Measurements from ENCODE around the gene MTRR. TPM values are rescaled to one million over a fixed set of nuclear protein-coding genes. Genes with fewer than 3 reads are reported as not detected.

The MTRR gene
- total and polyA plus RNA-seq, 9 of the 15 experiments (the other 6 are each of a cell fraction or from before 2014, with no cell fraction given) = 39.3 to 84.6 (median 66.2) TPM

- Histone ChIP-seq H2AFZ (ENCODE audit: low read depth, low read length) (no peak overlapping the region), H3K27me3 (ENCODE audit: control insufficient read depth in 2 of 2, insufficient read depth in 2 of 2, low read length in 2 of 2) (no peaks in the 10 kb centered on the region), H3K4me2 (ENCODE audit: insufficient read depth, low read length) (no peak overlapping the region), H3K36me3 (ENCODE audit: control insufficient read depth, insufficient read depth, low read length) (peaks cover 93% of the 10 kb centered on the region), H3K4me1 (replicated peaks in 1 of 2; ENCODE audit: control insufficient read depth in 2 of 2, insufficient read depth in 2 of 2, low read length in 2 of 2) (no peaks in the 10 kb centered on the region), H3K4me3 (no peak overlapping the region), H3K9me3 (replicated peaks; ENCODE audit: control insufficient read depth, insufficient read depth, low read depth, low read length) (no peaks in the 10 kb centered on the region), H3K9ac (ENCODE audit: insufficient read depth in 1 of 2, low read depth in 2 of 2, low read length in 2 of 2) (no peak overlapping the region), H3K27ac (ENCODE audit: extremely low read depth, low read depth, low read length) (no peak overlapping the region), H4K20me1 (replicated peaks; ENCODE audit: control insufficient read depth, insufficient read depth, low read length) (no peaks in the 10 kb centered on the region), H3K9me1 (ENCODE audit: control insufficient read depth, insufficient read depth, low read length) (no peaks in the 10 kb centered on the region), H3K79me2 (ENCODE audit: control insufficient read depth, insufficient read depth, low read length) (no peaks in the 10 kb centered on the region)
- peak; percentile 64 for FAIRE-seq
- ChIA-PET CTCF (ENCODE audit: low intra/inter-chr PET ratio) (interaction anchor here (0.5 to 0.9 kb wide), 3 partner anchors 1319 to 1627 kb away, joined by 3 to 4 read pairs (median 3); no protein-coding TSS in a partner anchor), POLR2A (interaction anchor here (0.6 to 1.8 kb wide), 4 partner anchors 9 to 439 kb away, joined by 3 to 6 read pairs (median 4); no protein-coding TSS in a partner anchor)
- peak; percentile 72 for ATAC-seq
- WGBS (ENCODE audit: insufficient coverage, low coverage, missing lambda C conversion rate) = 83% methylated on average over 7 of the region's 7 CpGs
- intact Hi-C loops (cut with micrococcal nuclease) (no loop called here), in situ Hi-C loops (cut with MboI) (no loop called here)
- peak in 2 of 4 experiments; percentile 23 to 25 for DNase-seq (ENCODE audit: extremely low read depth in 1 of 4, low spot score in 3 of 4)
- no TSS peak for BruUV-seq (replicated peaks)
- TF ChIP-seq SIX5 (IDR thresholded peaks at IDR 0.05; ENCODE audit: borderline replicate concordance in 1 of 2, insufficient read depth in 1 of 2, low read depth in 1 of 2, low read length in 2 of 2) = no peak
- 0 out of 2 replicates have a peak, but pooled peaks have one; percentile 33 for TF ChIP-seq ZNF384 (IDR thresholded peaks at IDR 0.05; ENCODE audit: low read depth, low read length)
- peak; percentile 35 to 56 for TF ChIP-seq RAD21 (CRISPR knock-in tag; conservative IDR thresholded peaks at IDR 0.05 in 1 of 2, IDR thresholded peaks at IDR 0.05 in 1 of 2)
- no peak for TF ChIP-seq ZNF766 (CRISPR knock-in tag; conservative IDR thresholded peaks at IDR 0.05)
- TF ChIP-seq RBFOX2 (IDR thresholded peaks at IDR 0.05; ENCODE audit: low read depth, low read length) = no peak
- TF ChIP-seq ELF1 (tag; IDR thresholded peaks at IDR 0.05) = peak; percentile 41; the same call in 1 of the 2 replicates
- TF ChIP-seq ZNF707 (CRISPR knock-in tag; conservative IDR thresholded peaks at IDR 0.05) = no peak
- no peak for TF ChIP-seq SUPT5H (IDR thresholded peaks at IDR 0.05)
- TF ChIP-seq ZNF785 (CRISPR knock-in tag; IDR thresholded peaks at IDR 0.05) = no peak
- TF ChIP-seq CREBBP (IDR thresholded peaks at IDR 0.05; ENCODE audit: low read depth, low read length) = no peak
- no peak for TF ChIP-seq ZC3H4 (CRISPR knock-in tag; IDR thresholded peaks at IDR 0.05; ENCODE audit: borderline replicate concordance)
- TF ChIP-seq ZC3H11A (IDR thresholded peaks at IDR 0.05; ENCODE audit: low read depth, low read length) = no peak
- no peak for TF ChIP-seq ZNF140 (CRISPR knock-in tag; IDR thresholded peaks at IDR 0.05)
- no peak for TF ChIP-seq ELK3 (CRISPR knock-in tag; IDR thresholded peaks at IDR 0.05)
- peak in 2 of 3 experiments; percentile 48 to 64; a peak in 3 of 6 replicates for TF ChIP-seq CTCF (IDR thresholded peaks at IDR 0.05 in 2 of 3, conservative IDR thresholded peaks at IDR 0.05 in 1 of 3; ENCODE audit: insufficient read depth in 2 of 3, low read depth in 1 of 3, low read length in 3 of 3)
- 0 out of 2 replicates have a peak, but pooled peaks have one; percentile 5 for TF ChIP-seq DEAF1 (CRISPR knock-in tag; IDR thresholded peaks at IDR 0.05)
- peak; percentile 36; the same call in 1 of the 2 replicates for TF ChIP-seq MYBL2 (IDR thresholded peaks at IDR 0.05; ENCODE audit: low read depth)
- no peak for TF ChIP-seq MYBL2 (CRISPR knock-in tag; IDR thresholded peaks at IDR 0.05; ENCODE audit: borderline replicate concordance)
Measured at GRCh38 chr5:7886849-7887475, 18.0 kb downstream of the MTRR start.

Data from K562 (cell line).